HL-60/S4 (cell line): ENCODE measurements around the gene ZNF667.

Source experiments
- in situ Hi-C: fragments of 300-500 bp; cut with MboI; formaldehyde crosslinking; loops from 2 replicates; pipeline ENCODE4 v1.14.3; 2022; ENCODE audit warnings: low sequenced_read_pairs

Gene ZNF667

DNA sequence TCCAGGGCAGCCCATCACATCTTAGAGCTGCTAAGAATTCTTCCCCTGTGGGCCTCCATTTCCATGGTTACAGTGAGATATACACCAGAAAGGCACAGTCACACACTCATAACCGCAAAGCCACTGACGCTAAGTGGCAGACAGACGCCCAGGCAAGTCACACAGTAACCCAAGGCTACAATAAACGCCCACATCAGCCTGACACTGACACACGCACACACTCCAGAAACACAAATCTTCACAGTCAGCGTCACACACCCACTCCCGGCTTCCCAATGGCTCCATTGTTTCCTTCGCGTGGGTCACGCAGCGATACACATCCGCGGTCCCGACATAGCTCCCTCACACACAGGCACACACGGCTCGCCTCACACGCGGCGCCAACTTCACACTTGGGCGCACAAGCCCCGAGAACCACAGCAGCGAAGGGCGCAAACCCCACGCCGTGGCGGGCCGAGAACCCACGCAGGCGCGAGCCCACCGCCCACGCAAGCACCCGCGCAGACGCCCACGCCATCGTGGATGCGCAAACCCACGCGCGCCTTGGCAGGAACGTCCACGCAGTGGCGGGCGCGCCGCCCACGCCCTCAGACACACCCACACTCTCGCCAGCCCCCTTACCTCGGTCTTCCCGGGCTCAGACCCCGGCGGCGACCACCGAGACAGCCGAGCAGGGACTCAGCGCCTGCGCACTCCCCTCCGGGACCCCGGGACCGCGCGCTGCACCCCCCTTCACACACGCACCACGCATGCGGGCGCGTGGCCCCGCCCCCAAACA lies at the start of gene ZNF667:
Gene ZNF667 (minus strand): TSS at position 695 of the 778 bp plus-strand sequence. CDS start 14,975 bp downstream, outside the sequence.
- in situ Hi-C loops, result no loop called here

DNA sequence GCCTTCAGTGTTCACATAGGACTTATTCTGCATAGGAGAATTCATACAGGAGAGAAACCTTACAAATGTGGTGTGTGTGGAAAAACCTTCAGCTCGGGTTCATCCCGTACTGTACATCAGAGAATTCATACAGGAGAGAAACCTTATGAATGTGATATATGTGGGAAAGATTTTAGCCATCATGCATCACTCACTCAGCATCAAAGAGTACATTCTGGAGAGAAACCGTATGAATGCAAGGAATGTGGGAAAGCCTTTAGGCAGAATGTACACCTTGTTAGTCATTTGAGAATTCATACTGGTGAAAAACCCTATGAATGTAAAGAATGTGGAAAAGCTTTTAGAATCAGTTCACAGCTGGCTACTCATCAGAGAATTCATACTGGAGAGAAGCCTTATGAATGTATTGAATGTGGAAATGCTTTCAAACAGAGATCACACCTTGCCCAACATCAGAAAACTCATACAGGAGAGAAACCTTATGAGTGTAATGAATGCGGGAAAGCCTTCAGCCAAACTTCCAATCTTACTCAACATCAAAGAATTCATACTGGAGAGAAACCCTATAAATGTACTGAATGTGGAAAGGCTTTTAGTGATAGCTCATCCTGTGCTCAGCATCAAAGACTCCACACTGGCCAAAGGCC lies 48.2 kb upstream of the ZNF667 start:
- in situ Hi-C loops, result no loop called here

DNA sequence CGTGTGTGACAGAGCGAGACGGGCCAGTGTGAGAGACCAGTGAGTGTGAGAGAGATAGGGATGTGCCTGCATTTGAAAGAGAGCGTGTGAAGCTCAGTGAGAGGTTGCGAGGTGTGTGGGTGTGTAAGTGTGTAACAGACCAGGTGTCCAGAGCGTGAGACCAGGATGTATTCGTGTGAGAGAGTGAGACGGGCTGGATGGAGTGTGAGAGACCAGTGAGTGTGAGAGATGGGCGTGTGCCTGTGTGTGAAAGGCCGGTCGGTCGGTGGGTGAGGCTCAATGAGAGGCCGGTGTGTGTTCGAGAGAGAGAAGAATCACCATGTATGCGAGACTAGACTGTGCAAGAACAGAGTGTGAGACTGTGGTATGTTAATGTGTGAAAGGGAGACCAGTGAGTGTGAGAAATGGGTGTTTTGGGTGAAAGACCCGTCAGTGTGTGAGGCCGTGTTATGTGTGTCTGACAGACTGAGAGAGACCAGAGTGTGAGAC lies 31.2 kb upstream of the ZNF667 start:
- in situ Hi-C loops, result no loop called here

DNA sequence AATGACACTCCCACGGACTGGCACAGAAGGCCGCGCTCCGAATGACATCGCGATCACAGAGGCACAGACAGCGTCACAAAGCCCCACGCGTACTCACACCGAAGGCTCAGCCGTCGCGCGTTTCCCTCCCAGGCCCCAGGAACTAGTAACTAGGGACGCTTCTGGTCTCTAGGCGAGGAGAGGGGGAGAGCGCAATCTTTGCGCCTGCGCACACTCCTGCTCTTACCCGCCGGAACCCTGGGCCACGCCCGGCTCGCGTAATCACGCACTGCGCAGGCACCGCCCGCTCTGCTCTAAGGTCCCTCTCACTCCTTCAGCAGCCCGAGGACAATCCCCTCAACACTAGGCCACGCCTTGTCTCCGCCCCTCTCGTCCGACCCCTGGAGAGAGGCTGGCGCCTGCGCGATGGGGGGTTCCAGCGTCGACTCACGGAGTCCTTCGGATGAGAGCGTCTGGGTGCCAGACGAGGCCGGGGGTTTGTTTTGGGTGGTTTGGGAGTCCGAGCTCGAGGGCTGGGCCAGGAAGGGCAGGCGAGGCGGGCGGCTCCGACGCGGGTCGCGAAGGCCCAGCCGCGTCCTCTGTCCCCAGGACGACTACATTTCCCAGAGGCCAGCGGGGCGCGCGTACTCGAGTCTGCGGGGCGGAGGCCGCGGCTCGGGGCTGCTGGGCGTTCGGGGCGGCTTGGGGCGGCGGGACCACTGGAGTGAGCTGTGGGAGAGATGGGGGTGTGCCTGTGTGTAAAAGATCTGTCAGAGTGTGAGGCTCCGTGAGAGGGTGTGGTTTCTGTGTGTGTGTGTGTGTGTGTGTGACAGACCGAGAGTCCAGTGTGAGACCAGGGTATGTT lies 30.5 kb upstream of the ZNF667 start, which contains the start of gene ZNF471:
Gene ZNF471 (plus strand): TSS at position 410 of the 844 bp plus-strand sequence. CDS start 3,717 bp downstream, outside the sequence.
- in situ Hi-C loops, result no loop called here

DNA sequence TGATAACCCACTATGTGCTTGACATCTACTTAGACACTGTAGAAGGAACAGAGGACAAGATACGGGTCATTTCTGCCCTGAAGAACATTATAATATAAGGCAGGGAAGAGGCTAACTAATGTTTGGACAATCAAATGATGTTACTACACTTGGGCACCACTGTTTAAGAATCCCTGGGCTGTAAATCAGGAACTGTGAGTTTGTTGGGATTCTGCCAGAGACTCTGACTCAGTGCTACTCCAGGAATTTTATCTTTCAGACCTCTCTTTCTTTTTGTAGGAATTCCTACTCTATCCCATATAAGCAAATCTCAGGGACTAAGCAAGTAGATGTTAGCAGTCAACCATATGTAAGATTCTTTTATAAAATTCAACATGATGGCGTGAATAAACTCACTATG lies 27.4 kb upstream of the ZNF667 start:
- in situ Hi-C loops, result no loop called here

DNA sequence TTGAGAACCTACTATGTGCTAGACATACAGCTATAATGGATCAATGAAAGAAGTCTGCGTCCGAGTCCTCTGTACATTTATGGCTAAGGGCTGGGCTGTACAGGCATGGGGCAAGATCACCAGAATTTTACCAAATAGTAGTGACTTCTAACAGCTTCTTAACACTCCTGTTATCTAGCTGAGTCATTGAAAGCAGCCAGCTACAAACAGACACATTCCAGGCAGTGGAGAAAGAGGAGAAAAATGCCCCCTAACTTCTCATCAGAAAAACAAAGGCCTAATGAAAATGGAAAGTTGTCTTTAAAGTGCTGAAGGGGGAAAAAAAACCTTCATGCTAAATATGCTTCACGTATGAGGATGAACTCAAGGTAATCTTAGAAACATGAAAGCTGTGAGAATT lies 14.3 kb upstream of the ZNF667 start:
- in situ Hi-C loops, result no loop called here

DNA sequence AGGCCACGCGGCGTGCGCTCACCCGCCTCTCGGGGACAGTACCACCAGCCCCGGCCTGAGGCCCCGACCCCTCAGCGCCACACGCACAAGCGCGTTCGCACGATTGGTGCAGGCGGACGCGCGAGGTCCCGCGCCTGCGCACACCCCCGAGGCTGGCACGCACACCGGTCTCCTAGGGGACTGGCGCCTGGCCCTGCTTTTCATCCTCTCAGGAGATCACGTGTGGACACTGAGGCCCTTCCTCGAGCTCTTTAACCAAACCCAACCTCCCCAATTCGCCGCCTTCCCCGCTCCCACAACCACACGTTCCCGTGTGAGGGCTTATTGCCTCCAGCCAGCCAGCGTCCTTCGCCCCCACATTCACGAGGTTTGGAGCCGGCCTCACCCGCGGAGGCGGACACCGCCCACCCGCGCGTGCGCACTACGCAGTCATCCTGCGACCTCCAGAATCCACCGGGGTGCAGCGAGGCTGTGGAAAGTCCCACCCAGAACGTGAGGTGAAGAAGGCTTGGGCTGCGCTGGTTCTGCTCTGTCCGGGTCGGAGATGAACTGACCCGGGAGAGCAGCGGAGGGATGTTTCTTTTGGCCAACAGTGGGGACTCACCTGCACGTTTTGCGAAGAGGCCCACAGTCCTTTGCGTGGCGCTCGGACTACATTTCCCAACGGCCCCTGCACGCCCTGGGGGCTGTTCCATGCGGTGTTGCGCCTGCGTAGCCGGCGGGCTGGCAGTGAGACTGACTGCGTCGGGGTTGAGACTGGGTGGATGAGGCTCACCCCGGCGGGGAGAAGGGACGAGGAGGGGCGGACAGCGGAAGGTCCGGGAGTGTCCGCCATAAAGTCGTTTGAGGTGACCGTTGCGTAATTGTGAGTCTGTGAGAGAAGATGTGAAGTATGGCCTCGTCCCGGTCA lies 539 bp upstream of the ZNF667 start:
- in situ Hi-C loops, result no loop called here

DNA sequence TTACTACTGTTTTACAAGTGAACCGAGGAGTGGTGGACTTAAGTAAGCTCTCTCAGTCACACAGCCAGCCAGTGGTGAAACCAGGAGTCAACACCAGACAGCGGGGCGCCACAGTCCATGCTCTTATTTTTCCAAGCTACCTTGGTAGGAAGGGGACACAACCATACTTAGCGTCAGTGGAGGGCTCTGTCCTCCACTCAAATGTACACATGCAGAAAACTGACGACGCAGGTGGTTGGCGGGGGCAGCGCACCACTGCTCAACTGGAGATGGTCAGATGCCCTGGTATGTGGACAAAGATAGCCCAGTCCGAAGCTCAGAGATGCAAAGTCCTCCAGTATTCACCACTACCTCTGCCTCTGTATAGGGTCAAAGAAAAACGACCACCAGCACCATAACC lies 1.1 kb downstream of the ZNF667 start:
- in situ Hi-C loops, result no loop called here

DNA sequence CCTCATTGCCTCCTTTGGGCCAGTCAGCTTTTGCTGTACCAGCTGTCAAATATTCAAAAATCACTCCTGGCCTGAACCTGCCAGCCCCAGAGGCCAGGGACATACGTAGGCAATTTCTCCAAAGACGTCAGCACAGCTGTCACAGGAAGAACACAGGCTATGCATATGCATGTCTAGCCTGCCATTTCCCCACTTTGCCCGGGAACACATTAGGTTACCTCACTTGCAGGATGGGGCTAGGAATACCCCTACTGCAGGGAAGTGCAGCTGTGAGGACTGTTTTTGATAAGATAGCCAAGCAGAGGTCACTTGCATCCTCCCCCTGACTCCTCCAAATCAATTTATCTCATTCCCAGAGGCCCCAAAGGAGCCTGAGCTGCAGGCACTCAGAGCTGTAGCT lies 2.8 kb downstream of the ZNF667 start:
- in situ Hi-C loops, result no loop called here

DNA sequence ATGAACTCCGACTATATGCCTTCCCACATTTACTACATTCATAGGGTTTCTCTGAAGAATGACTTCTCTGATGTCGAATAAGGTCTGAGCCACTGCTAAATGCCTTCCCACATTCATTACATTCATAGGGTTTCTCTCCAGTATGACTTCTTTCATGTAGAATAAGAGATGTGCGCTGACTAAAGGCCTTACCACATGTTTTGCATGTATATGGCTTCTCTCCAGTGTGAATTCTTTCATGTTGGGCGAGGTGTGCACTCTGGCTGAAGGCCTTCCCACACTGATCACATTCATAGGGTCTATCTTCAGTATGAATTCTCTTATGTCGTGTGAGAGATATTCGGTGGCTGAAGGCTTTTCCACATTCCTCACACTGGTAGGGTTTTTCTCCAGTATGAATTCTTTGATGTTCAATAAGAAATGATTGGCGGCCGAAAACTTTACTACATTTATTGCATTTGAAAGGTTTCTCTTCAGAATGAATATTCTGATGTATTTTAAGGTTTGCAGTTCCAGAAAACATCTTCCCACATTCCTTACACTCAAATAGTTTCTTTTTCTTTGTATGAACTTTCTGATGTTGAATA lies 35.8 kb downstream of the ZNF667 start:
- in situ Hi-C loops, result no loop called here

DNA sequence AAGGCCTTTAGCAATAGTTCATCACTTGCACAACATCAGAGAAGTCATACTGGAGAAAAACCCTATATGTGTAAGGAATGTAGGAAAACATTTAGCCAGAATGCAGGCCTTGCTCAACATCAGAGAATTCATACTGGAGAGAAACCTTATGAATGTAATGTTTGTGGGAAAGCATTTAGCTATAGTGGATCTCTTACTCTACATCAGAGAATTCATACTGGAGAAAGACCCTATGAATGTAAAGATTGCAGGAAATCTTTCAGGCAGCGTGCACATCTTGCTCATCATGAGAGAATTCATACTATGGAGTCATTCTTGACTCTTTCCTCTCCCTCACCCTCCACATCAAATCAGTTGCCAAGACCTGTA lies 53.2 kb downstream of the ZNF667 start:
- in situ Hi-C loops, result no loop called here

DNA sequence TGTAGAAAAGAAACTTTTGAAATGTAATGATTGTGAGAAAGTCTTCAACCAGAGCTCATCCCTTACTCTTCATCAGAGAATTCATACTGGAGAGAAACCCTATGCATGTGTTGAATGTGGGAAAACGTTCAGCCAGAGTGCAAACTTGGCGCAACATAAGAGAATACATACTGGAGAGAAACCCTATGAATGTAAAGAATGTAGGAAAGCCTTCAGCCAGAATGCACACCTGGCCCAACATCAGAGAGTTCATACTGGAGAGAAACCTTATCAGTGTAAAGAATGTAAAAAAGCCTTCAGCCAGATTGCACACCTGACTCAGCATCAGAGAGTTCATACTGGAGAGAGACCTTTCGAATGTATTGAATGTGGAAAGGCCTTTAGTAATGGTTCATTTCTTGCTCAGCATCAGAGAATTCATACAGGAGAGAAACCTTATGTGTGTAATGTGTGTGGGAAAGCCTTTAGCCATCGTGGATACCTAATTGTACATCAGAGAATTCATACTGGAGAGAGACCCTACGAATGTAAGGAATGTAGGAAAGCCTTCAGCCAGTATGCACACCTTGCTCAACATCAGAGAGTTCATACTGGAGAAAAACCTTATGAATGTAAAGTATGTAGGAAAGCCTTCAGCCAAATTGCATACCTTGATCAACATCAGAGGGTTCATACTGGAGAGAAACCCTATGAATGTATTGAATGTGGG lies 53.7 kb downstream of the ZNF667 start:
- in situ Hi-C loops, result no loop called here

DNA sequence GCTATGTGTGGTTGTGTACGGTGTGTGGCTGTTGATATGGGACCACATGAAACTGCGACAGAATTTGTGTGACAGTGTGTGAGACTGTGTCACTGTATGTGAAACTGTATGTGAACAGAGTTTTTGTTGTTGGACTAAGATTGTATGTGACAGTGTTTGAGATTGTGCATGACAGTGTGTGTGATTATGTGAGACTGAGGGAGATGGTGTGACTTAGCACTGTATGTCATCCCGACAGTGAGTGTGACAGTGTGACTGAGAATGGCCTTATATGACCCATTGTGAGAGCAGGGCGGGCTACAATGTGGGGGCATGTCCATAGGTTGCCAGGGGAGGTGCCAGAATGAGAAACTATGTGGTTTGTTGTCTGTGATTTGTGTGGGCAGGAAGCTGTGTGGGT lies 72.1 kb downstream of the ZNF667 start:
- in situ Hi-C loops, result no loop called here

DNA sequence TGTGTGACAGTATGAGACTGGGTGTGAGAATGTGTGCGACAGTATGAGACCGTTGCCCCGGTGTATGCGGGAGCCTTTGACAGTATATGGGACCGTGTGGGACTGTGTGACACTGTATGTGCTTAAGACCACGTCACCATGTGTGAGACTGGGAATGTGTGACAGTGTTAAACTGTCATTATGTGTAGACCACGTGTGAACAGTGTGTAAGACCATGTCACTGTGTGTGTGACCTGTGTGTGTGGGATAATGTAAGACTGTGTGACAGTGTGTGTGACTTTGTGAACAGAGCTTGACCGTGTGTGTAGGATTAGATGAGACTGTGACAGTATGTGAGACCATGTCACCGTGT lies 72.5 kb downstream of the ZNF667 start:
- in situ Hi-C loops, result no loop called here

DNA sequence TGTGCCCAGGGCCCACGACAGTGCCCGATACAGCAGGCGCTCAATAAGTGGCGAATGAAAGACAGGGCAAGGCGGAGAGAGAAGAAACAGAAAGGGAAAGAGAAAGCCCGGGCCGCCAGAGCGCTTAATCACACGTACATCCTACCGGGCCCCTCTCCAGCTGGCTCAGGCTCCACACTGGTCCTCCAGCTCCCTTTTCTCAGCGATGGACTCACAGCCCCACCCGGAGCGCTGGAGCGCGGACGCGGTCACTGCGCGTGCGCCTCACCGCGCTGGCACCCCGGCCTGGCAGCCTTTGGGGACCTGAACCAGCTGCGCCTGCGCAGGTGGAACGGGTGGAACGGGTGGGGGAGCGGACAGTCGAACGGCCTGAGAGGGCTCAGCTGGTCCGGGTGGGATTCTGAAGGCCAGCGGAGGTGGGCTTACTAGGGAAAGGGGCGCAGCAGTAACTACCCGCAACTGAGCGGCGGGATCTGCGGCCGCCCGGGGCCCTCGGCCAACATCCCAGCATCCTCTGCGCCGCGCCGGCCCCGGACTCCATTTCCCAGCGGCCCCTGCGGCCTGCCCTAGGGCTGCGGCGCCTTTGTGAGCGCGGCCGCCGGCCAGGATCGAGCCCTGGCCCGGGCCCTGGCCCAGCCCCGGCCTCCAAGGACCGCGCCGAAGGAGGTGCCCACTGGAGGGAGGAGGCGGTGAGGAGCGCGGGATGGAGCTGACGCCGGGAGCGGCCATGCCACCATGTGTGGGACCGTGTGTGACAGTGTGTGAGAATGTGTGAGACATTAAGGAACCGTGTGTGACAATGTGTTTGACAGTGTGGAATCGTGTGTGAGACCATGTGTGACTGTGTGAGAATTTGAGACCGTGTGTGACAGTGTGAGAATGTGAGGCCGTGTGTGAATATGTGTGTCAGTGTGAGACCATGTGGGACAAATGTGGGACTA lies 73.1 kb downstream of the ZNF667 start, which contains the start of gene ZNF583:
Gene ZNF583 (plus strand): TSS at position 569 of the 941 bp plus-strand sequence. CDS start 2,783 bp downstream, outside the sequence.
- in situ Hi-C loops, result no loop called here

DNA sequence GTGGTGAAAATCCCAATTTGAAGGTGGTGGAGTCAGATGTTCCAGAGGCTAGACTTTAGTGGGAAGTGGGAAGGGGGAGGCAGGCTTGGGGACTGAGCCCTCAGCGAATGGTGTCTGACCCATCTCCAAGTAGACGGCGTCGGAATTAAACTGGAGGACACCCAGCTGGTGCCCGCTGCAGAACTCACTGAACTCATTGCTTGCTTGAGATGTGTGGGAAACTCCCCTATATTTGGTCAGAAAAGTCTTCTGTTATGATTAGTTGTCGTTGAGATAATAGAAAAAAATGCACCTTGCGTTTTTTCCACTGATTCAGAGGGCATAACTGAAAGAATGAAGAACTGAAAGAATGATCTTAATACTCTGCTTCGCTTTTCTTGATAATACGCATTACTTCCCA lies 73.9 kb downstream of the ZNF667 start:
- in situ Hi-C loops, result no loop called here

DNA sequence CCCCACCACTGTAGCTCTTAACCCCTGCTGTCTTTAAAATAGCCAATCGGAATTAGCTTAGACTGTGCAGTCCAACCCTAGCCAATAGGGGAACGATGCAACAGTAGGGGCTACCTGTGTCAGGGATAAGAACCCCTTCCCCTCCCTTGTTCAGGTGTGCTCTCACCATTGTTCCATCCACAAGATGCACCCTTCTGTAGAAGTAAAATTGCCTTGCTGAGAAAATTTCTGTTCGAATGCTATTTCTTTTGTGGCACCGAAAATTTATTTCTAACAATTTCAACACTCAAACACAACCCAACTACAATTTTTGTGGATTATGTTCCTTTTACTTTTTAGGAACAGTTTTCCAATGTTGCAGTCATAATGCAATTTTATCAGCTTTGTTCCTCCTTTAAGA lies 76.7 kb downstream of the ZNF667 start:
- in situ Hi-C loops, result no loop called here

DNA sequence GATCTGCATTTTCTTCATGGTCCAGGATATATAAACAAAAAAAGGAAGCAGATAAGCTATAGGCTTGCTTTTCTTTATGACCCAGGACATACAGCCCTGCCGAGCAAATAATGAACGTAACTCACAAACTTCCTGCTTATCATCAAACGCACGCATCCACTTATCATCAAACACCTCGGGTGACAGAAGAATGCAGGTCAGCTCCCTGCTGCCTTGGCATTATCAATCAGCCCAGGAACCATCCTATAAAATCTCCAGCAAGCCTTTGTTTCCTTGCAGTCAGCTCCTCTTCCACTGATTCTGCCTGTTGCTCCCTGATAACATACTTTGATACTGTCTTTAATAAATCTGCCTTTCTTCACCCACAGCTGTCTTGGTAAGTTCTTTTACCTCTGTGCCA lies 78.3 kb downstream of the ZNF667 start:
- in situ Hi-C loops, result no loop called here
